ENCODE data around the gene FCER1G. TPM values are rescaled to one million over a fixed set of nuclear protein-coding genes. Genes with fewer than 3 reads are reported as not detected.
A peak's percentile ranks its signal among the peaks of the same experiment; 100 is the strongest.
"Not testable (repeated sequence)": the region's sequence is repeated elsewhere in the genome, so short reads cannot be mapped to it uniquely, and the experiment has no call there.

The FCER1G gene
- total RNA-seq, 1 donor from 2014 or later, result 1.6 TPM

- DNase-seq, result no peak
Observed at GRCh38 chr1:161229896-161230295, 14.8 kb downstream of the FCER1G start.

- no peak for DNase-seq
Observed at GRCh38 chr1:161230762-161231161, 15.7 kb downstream of the FCER1G start.

- DNase-seq, result no peak
Observed at GRCh38 chr1:161233102-161233501, 18.0 kb downstream of the FCER1G start.

GRCh38 chr1:161235957-161236775 is 21.1 kb downstream of the FCER1G start:
- no peak for DNase-seq

GRCh38 chr1:161238039-161238473 is 23.0 kb downstream of the FCER1G start, which contains the start of gene NR1I3:
TSS of gene NR1I3 (minus strand) at chr1:161238203. CDS start at chr1:161236565, 1,638 bp downstream.
- no peak for DNase-seq

GRCh38 chr1:161241682-161242081 is 26.6 kb downstream of the FCER1G start:
- DNase-seq, result no peak

GRCh38 chr1:161242313-161242712 is 27.2 kb downstream of the FCER1G start:
- DNase-seq, result no peak

GRCh38 chr1:161244888-161245287 is 29.8 kb downstream of the FCER1G start:
- no peak for DNase-seq

GRCh38 chr1:161250100-161250499 is 35.0 kb downstream of the FCER1G start:
- DNase-seq, result not testable (repeated sequence)

GRCh38 chr1:161250829-161251228 is 35.7 kb downstream of the FCER1G start:
- DNase-seq, result no peak

GRCh38 chr1:161251579-161251978 is 36.5 kb downstream of the FCER1G start:
- no peak for DNase-seq

GRCh38 chr1:161255302-161255701 is 40.2 kb downstream of the FCER1G start:
- DNase-seq, result not testable (repeated sequence)

GRCh38 chr1:161255955-161256520 is 40.9 kb downstream of the FCER1G start:
- DNase-seq, result not testable (repeated sequence)

GRCh38 chr1:161257109-161257508 is 42.0 kb downstream of the FCER1G start:
- DNase-seq, result not testable (repeated sequence)

GRCh38 chr1:161258439-161259344 is 43.6 kb downstream of the FCER1G start, which contains the start of gene PCP4L1:
TSS of gene PCP4L1 (plus strand) at chr1:161258745. CDS start at chr1:161258975, 230 bp downstream.
- DNase-seq, result peak; percentile 30

- DNase-seq, result no peak
Observed at GRCh38 chr1:161259345-161259702, 44.2 kb downstream of the FCER1G start.

- no peak for DNase-seq
Observed at GRCh38 chr1:161259765-161260164, 44.7 kb downstream of the FCER1G start.

GRCh38 chr1:161260376-161261260 is 45.5 kb downstream of the FCER1G start:
- DNase-seq, result no peak

- DNase-seq, result no peak
Observed at GRCh38 chr1:161261261-161262235, 46.5 kb downstream of the FCER1G start.

- DNase-seq, result no peak
Observed at GRCh38 chr1:161265305-161265704, 50.2 kb downstream of the FCER1G start.

All from occipital lobe (tissue), 2 donors.